Measurements from ENCODE around the gene TGFB3. TPM values are rescaled to one million over a fixed set of nuclear protein-coding genes. Genes with fewer than 3 reads are reported as not detected.

Gene TGFB3
- total RNA-seq, 2 donors from 2014 or later: 6.1 to 6.8 TPM

- peaks cover 14% of the 10 kb centered on the region for H3K4me1 ChIP-seq (ENCODE audit: control insufficient read depth, insufficient read depth, low read length)
- WGBS, 2 experiments (ENCODE audit: insufficient coverage in 1 of 2, insufficient read length in 1 of 2): 94% methylated on average over 13 to 17 of the region's 17 CpGs
- DNase-seq: peak; percentile 33
- Mint-ChIP-seq H3K4me3 (no peak overlapping the region), H3K9me3 (no peaks in the 10 kb centered on the region), H3K27me3 (ENCODE audit: insufficient read depth) (no peaks in the 10 kb centered on the region), H3K27ac (no peak overlapping the region), H3K36me3 (ENCODE audit: low read depth) (peaks cover 57% of the 10 kb centered on the region), H3K4me1 (peaks cover 15% of the 10 kb centered on the region)
- H3K27me3 ChIP-seq (ENCODE audit: control insufficient read depth, insufficient read depth, low read length, poor library complexity, severe bottlenecking): no peaks in the 10 kb centered on the region
- peaks cover 48% of the 10 kb centered on the region for H3K36me3 ChIP-seq (ENCODE audit: control insufficient read depth, insufficient read depth, low read length)
- no peak overlapping the region for H3K27ac ChIP-seq (ENCODE audit: low read depth, low read length)
- H3K9ac ChIP-seq (ENCODE audit: extremely low read depth, low read length, poor library complexity, severe bottlenecking): no peak overlapping the region
- no peaks in the 10 kb centered on the region for H3K9me3 ChIP-seq (ENCODE audit: control insufficient read depth, low read length)
- H3K4me3 ChIP-seq (ENCODE audit: low read length): no peak overlapping the region
- TF ChIP-seq CTCF (conservative IDR thresholded peaks at IDR 0.05): no peak
These were observed 13.7 kb upstream of the TGFB3 start for GRCh38 chr14:75995372-75996041.

GRCh38 chr14:75993567-75994041, 11.8 kb upstream of the TGFB3 start:
- H3K36me3 Mint-ChIP-seq (ENCODE audit: low read depth): peaks cover 58% of the 10 kb centered on the region
- peak; percentile 16 for DNase-seq
- Histone ChIP-seq H3K4me3 (ENCODE audit: low read length) (no peak overlapping the region), H3K9me3 (ENCODE audit: control insufficient read depth, low read length) (no peaks in the 10 kb centered on the region), H3K27me3 (ENCODE audit: control insufficient read depth, insufficient read depth, low read length, poor library complexity, severe bottlenecking) (no peaks in the 10 kb centered on the region), H3K27ac (ENCODE audit: low read depth, low read length) (no peak overlapping the region), H3K9ac (ENCODE audit: extremely low read depth, low read length, poor library complexity, severe bottlenecking) (no peak overlapping the region), H3K36me3 (ENCODE audit: control insufficient read depth, insufficient read depth, low read length) (peaks cover 52% of the 10 kb centered on the region), H3K4me1 (ENCODE audit: control insufficient read depth, insufficient read depth, low read length) (peaks cover 14% of the 10 kb centered on the region)
- H3K27ac Mint-ChIP-seq: no peak overlapping the region
- no CpG with 5 or more reads among the region's 1 CpG for WGBS, 2 experiments (ENCODE audit: insufficient coverage in 1 of 2, insufficient read length in 1 of 2)
- peaks cover 15% of the 10 kb centered on the region for H3K4me1 Mint-ChIP-seq
- no peak overlapping the region for H3K4me3 Mint-ChIP-seq
- no peaks in the 10 kb centered on the region for H3K9me3 Mint-ChIP-seq
- TF ChIP-seq CTCF (conservative IDR thresholded peaks at IDR 0.05): no peak
- peaks cover 2% of the 10 kb centered on the region for H3K27me3 Mint-ChIP-seq (ENCODE audit: insufficient read depth)

GRCh38 chr14:75991753-75992152, 10.0 kb upstream of the TGFB3 start:
- H3K27ac ChIP-seq (ENCODE audit: low read depth, low read length): no peak overlapping the region
- peaks cover 14% of the 10 kb centered on the region for H3K4me1 ChIP-seq (ENCODE audit: control insufficient read depth, insufficient read depth, low read length)
- 86 to 94% methylated on average over 3 to 4 of the region's 4 CpGs for WGBS, 2 experiments (ENCODE audit: insufficient coverage in 1 of 2, insufficient read length in 1 of 2)
- Mint-ChIP-seq H3K27ac (no peak overlapping the region), H3K36me3 (ENCODE audit: low read depth) (peaks cover 43% of the 10 kb centered on the region), H3K27me3 (ENCODE audit: insufficient read depth) (peaks cover 2% of the 10 kb centered on the region), H3K4me3 (no peak overlapping the region), H3K9me3 (no peaks in the 10 kb centered on the region), H3K4me1 (peaks cover 17% of the 10 kb centered on the region)
- no peak for TF ChIP-seq CTCF (conservative IDR thresholded peaks at IDR 0.05)
- H3K9ac ChIP-seq (ENCODE audit: extremely low read depth, low read length, poor library complexity, severe bottlenecking): no peak overlapping the region
- peaks cover 35% of the 10 kb centered on the region for H3K36me3 ChIP-seq (ENCODE audit: control insufficient read depth, insufficient read depth, low read length)
- H3K27me3 ChIP-seq (ENCODE audit: control insufficient read depth, insufficient read depth, low read length, poor library complexity, severe bottlenecking): no peaks in the 10 kb centered on the region
- H3K9me3 ChIP-seq (ENCODE audit: control insufficient read depth, low read length): no peaks in the 10 kb centered on the region
- no peak for DNase-seq
- no peak overlapping the region for H3K4me3 ChIP-seq (ENCODE audit: low read length)

Data from endodermal cell (in vitro differentiated cells).